ENCODE results near the gene RIOK1.

Gene RIOK1

GRCh38 chr6:7410851-7411250 is 21.2 kb downstream of the RIOK1 start:
- DNase-seq = no peak

GRCh38 chr6:7411328-7411727 is 21.7 kb downstream of the RIOK1 start:
- DNase-seq = no peak

- DNase-seq = no peak
These were observed 23.7 kb downstream of the RIOK1 start for GRCh38 chr6:7413151-7413823.

GRCh38 chr6:7414811-7415210 is 25.2 kb downstream of the RIOK1 start:
- no peak for DNase-seq

GRCh38 chr6:7417684-7418083 is 28.1 kb downstream of the RIOK1 start:
- no peak for DNase-seq

GRCh38 chr6:7418238-7418905 is 28.8 kb downstream of the RIOK1 start:
- no peak for DNase-seq

GRCh38 chr6:7419065-7419464 is 29.5 kb downstream of the RIOK1 start:
- DNase-seq = no peak

- no peak for DNase-seq
These were observed 31.5 kb downstream of the RIOK1 start for GRCh38 chr6:7421066-7421465.

GRCh38 chr6:7424058-7424457 is 34.5 kb downstream of the RIOK1 start:
- DNase-seq = no peak

GRCh38 chr6:7424967-7425807 is 35.6 kb downstream of the RIOK1 start:
- DNase-seq = no peak

- no peak for DNase-seq
These were observed 36.2 kb downstream of the RIOK1 start for GRCh38 chr6:7425808-7426190.

GRCh38 chr6:7426447-7427169 is 37.0 kb downstream of the RIOK1 start:
- DNase-seq = no peak

- DNase-seq = no peak
These were observed 41.7 kb downstream of the RIOK1 start for GRCh38 chr6:7431313-7431673.

- no peak for DNase-seq
These were observed 42.2 kb downstream of the RIOK1 start for GRCh38 chr6:7431674-7432390.

GRCh38 chr6:7432391-7433120 is 42.9 kb downstream of the RIOK1 start:
- no peak for DNase-seq

GRCh38 chr6:7433121-7433617 is 43.6 kb downstream of the RIOK1 start:
- DNase-seq = no peak

- DNase-seq = no peak
These were observed 45.1 kb downstream of the RIOK1 start for GRCh38 chr6:7434672-7435071.

- DNase-seq = no peak
These were observed 48.4 kb downstream of the RIOK1 start for GRCh38 chr6:7438011-7438410.

- peak in 2 of 6 experiments; percentile 18 to 19 for DNase-seq
These were observed 49.6 kb downstream of the RIOK1 start for GRCh38 chr6:7439228-7439627.

- no peak for DNase-seq
These were observed 50.9 kb downstream of the RIOK1 start for GRCh38 chr6:7440476-7440875.

- DNase-seq = no peak
These were observed 51.6 kb downstream of the RIOK1 start for GRCh38 chr6:7441048-7441775.
